HG03432 (cell line): ENCODE results near the gene ADGRG3.

Source experiments
- ATAC-seq: cut with Tn5 transposase; IDR thresholded peaks from one replicate; pipeline ENCODE4 v1.9.1; 2021; ENCODE audit warnings: mild to moderate bottlenecking, moderate library complexity; ENCODE audit not compliant: unreplicated experiment

The ADGRG3 gene

GRCh38 chr16:57734925-57735754 is 67.0 kb downstream of the ADGRG3 start:
- ATAC-seq: peak; percentile 87

DNA sequence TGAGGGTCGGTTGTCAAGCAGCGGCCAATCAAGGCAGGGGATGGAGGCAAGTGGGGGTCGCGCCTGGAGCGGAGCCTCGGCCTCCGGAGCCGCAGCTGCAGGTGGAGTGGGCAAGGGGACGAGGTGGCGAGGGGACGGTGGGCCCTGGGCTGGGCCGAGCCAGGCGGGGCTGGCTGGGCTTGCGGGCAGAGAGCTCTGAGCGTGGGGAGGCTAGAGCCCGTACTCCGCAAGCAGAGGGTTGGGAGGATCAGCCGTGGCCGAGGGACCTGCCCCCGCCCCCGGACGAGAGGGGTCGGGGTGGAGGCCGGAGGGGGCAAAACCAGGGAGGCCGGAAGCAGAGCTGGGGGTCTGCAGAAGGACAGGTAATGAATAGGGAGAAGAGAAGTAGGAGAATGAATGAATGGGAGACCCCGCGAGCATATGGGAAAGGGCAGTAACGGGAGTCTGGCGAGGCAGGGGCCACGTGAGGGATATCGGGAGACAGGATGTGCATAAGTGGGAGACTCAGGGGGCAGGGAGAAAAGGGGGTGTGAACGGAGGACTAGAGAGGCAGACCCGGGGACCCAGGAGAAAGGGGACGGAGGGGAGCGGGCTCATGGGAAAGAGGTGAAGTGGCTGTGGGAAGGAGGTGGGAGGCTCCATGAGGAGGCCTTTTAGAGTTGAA is 67.8 kb downstream of the ADGRG3 start, which contains the start of gene KATNB1:
TSS of gene KATNB1 (plus strand) at position 16 of the 664 bp plus-strand sequence. CDS start 1,474 bp downstream, outside the sequence.
- ATAC-seq: no peak

- ATAC-seq: no peak
These were observed 68.6 kb downstream of the ADGRG3 start for GRCh38 chr16:57736419-57737351.

GRCh38 chr16:57738844-57739243 is 70.7 kb downstream of the ADGRG3 start:
- no peak for ATAC-seq
